Liver (tissue), 3 donors: ENCODE measurements around the gene AKAP13.

Experiments
- CTCF ChIP-seq: fragments of 150-350 bp; IDR thresholded peaks from 2 replicates; pipeline ENCODE4 v1.5.1; 2017; ENCODE audit warnings: improper control_type of control experiment, low read depth, low read length; ENCODE audit not compliant: missing input control
- REST ChIP-seq: IDR thresholded peaks from 2 replicates; pipeline ENCODE4 v1.6.1; 2016; ENCODE audit warnings: antibody characterized with exemption, mild to moderate bottlenecking
- SP1 ChIP-seq: IDR thresholded peaks from 2 replicates; pipeline ENCODE4 v1.6.1; 2018; ENCODE audit warnings: antibody characterized with exemption, mild to moderate bottlenecking
- TAF1 ChIP-seq: conservative IDR thresholded peaks from 2 replicates; pipeline ENCODE4 v1.6.1; 2016; ENCODE audit warnings: antibody characterized with exemption, mild to moderate bottlenecking
- TF ChIP-seq, protein P1 (sequence below): IDR thresholded peaks from 2 replicates; pipeline ENCODE4 v1.6.1; 2016; ENCODE audit warnings: antibody characterized with exemption
- donor health status: healthy.
- donor health status: healthy.

DNA sequence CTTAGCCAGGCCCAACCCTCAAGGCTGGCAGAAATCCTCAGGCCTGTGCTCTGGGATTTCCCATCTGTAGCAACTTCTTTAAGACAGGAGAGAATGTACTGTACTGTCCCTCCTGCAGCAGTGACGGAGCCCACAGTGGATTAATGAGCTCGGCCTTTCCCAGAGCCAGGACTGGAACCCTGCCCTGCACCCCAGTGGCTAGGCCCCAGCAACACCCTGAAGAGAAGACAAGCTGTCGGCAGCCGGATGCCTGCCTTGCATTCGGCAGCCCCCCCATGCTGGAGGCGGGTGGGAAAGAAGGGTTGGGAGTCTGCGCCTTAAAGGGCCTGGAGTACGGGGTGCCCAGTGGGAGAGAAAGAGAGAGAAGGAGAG is 382.3 kb downstream of the AKAP13 start:
- TF ChIP-seq CTCF (no peak), SP1 (no peak), REST (no peak), TAF1 (no peak)
- TF ChIP-seq, protein P1, sequence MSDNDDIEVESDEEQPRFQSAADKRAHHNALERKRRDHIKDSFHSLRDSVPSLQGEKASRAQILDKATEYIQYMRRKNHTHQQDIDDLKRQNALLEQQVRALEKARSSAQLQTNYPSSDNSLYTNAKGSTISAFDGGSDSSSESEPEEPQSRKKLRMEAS = no peak
